ENCODE measurements around the gene CKMT2.
"Not testable (repeated sequence)": the region's sequence is repeated elsewhere in the genome, so short reads cannot be mapped to it uniquely, and the experiment has no call there.

CKMT2 gene

DNA sequence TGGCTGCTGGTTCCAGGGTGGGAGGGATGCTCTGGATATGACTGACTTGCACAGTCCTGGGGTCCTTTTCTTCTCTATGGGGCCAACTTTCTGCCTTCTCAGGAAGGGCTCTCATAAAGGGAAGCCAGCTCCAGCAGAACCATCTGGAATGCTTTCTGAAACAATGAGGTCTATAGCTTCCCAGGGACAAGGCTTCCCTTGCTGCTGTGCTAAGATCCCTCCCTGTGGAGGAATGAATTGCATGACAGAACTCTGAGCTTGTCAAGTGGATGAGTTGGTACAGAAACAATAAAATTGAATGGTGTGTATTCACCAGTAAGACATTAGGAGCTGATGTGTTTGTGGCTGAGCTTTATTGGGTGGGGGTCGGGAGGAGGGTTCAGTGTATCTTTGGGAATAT, 19.8 kb downstream of the CKMT2 start:
- H3K79me1 ChIP-seq (ENCODE audit: low read length) = peaks cover 7% of the 10 kb centered on the region
- H3K4me2 ChIP-seq (ENCODE audit: low read length) = no peak overlapping the region
- no peak overlapping the region for H4K5ac ChIP-seq (ENCODE audit: low read length)
- H4K8ac ChIP-seq (ENCODE audit: low read depth, low read length) = no peak overlapping the region
- no peak overlapping the region for H3K18ac ChIP-seq (ENCODE audit: low read length)
- H2BK5ac ChIP-seq (ENCODE audit: low read length) = no peak overlapping the region
- no peak overlapping the region for H2BK120ac ChIP-seq (ENCODE audit: low read depth, low read length)
- no peaks in the 10 kb centered on the region for H3K36me3 ChIP-seq (ENCODE audit: control insufficient read depth, insufficient read depth, low read length)
- H3K4ac ChIP-seq (ENCODE audit: low read depth, low read length) = no peak overlapping the region
- H2AK5ac ChIP-seq (ENCODE audit: low read length) = no peak overlapping the region
- H3K27ac ChIP-seq (ENCODE audit: low read depth, low read length) = no peak overlapping the region
- H3K79me2 ChIP-seq (ENCODE audit: control insufficient read depth, insufficient read depth, low read length) = peaks cover 3% of the 10 kb centered on the region
- no peak overlapping the region for H2BK15ac ChIP-seq (replicated peaks; ENCODE audit: low read depth)
- no peaks in the 10 kb centered on the region for H3K27me3 ChIP-seq (ENCODE audit: insufficient read depth, low read length, poor library complexity)
- no peak overlapping the region for H3K23ac ChIP-seq (ENCODE audit: low read length)
- H3K4me1 ChIP-seq (ENCODE audit: control insufficient read depth, low read depth, low read length) = no peaks in the 10 kb centered on the region
- no CpG with 5 or more reads among the region's 1 CpG for WGBS (ENCODE audit: extremely low coverage, insufficient coverage, low lambda C conversion rate)
- H3K4me3 ChIP-seq (ENCODE audit: low read length) = no peak overlapping the region
- no peak overlapping the region for H3K56ac ChIP-seq (ENCODE audit: low read length)
- DNase-seq = no peak
- no peak overlapping the region for H3K9ac ChIP-seq (ENCODE audit: low read length)

DNA sequence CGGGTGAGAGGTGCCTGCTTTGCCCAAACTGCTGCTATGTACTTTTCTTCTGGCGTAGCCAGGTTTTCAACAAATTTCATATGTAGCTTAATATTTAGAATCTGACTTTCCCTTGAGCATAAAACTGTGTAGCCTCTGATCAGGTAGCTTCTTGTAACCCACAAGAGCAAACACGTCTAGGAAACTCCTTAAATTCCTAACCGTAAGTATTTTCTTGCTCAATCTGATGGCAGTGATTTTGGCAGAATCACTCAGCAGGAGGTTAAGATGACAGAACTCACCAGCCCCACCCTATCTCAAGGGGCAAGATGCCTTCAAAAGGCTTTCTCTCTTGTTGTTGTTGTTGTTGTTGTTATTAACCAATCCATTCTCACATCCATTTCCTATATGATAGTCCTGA, 20.8 kb downstream of the CKMT2 start:
- Histone ChIP-seq H3K4me3 (ENCODE audit: low read length) (no peak overlapping the region), H2BK5ac (ENCODE audit: low read length) (no peak overlapping the region), H2BK15ac (replicated peaks; ENCODE audit: low read depth) (no peak overlapping the region), H3K23ac (ENCODE audit: low read length) (no peak overlapping the region), H4K5ac (ENCODE audit: low read length) (no peak overlapping the region), H3K56ac (ENCODE audit: low read length) (no peak overlapping the region), H3K4me1 (ENCODE audit: control insufficient read depth, low read depth, low read length) (no peaks in the 10 kb centered on the region), H2AK5ac (ENCODE audit: low read length) (no peak overlapping the region), H3K18ac (ENCODE audit: low read length) (no peak overlapping the region), H3K9ac (ENCODE audit: low read length) (no peak overlapping the region), H3K79me2 (ENCODE audit: control insufficient read depth, insufficient read depth, low read length) (peaks cover 3% of the 10 kb centered on the region), H3K4me2 (ENCODE audit: low read length) (no peak overlapping the region), H3K4ac (ENCODE audit: low read depth, low read length) (no peak overlapping the region), H3K27me3 (ENCODE audit: insufficient read depth, low read length, poor library complexity) (no peaks in the 10 kb centered on the region), H3K79me1 (ENCODE audit: low read length) (peaks cover 7% of the 10 kb centered on the region), H3K27ac (ENCODE audit: low read depth, low read length) (no peak overlapping the region), H4K8ac (ENCODE audit: low read depth, low read length) (no peak overlapping the region), H3K36me3 (ENCODE audit: control insufficient read depth, insufficient read depth, low read length) (no peaks in the 10 kb centered on the region), H2BK120ac (ENCODE audit: low read depth, low read length) (no peak overlapping the region)
- DNase-seq = no peak
- WGBS (ENCODE audit: extremely low coverage, insufficient coverage, low lambda C conversion rate) = no CpG with 5 or more reads among the region's 4 CpGs

DNA sequence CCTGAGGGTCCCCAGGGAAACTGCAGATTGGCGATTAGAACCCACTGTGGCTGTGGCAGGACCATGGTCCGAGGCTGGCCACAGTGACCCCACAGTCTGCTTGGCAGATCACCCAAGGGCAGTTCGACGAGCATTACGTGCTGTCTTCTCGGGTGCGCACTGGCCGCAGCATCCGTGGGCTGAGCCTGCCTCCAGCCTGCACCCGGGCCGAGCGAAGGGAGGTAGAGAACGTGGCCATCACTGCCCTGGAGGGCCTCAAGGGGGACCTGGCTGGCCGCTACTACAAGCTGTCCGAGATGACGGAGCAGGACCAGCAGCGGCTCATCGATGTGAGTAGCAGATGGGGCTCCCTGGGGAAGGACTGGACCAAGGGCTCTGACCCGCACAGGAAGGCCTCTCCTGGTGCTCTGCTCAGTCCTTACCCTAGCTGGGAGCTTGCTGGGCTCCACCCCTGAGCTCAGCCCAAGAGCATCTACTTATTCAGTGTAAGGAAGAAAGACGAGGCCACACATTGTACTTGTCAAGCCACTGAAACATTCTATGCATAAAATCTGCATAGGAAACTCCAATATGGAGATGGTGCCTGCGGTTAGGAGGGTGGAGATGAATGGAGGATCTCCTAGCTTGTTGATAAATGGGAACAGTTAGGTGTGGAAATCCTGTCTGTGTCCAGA, 21.9 kb downstream of the CKMT2 start:
- Histone ChIP-seq H2BK120ac (ENCODE audit: low read depth, low read length) (no peak overlapping the region), H4K5ac (ENCODE audit: low read length) (no peak overlapping the region), H3K27ac (ENCODE audit: low read depth, low read length) (no peak overlapping the region), H3K79me1 (ENCODE audit: low read length) (peaks cover 9% of the 10 kb centered on the region), H3K56ac (ENCODE audit: low read length) (no peak overlapping the region), H3K27me3 (ENCODE audit: insufficient read depth, low read length, poor library complexity) (no peaks in the 10 kb centered on the region), H3K18ac (ENCODE audit: low read length) (no peak overlapping the region), H4K8ac (ENCODE audit: low read depth, low read length) (no peak overlapping the region), H2BK15ac (replicated peaks; ENCODE audit: low read depth) (no peak overlapping the region), H3K9ac (ENCODE audit: low read length) (no peak overlapping the region), H3K23ac (ENCODE audit: low read length) (peak overlapping the region; percentile 9), H3K4me3 (ENCODE audit: low read length) (no peak overlapping the region), H3K4me1 (ENCODE audit: control insufficient read depth, low read depth, low read length) (no peaks in the 10 kb centered on the region), H3K79me2 (ENCODE audit: control insufficient read depth, insufficient read depth, low read length) (peaks cover 3% of the 10 kb centered on the region), H2BK5ac (ENCODE audit: low read length) (no peak overlapping the region), H3K4me2 (ENCODE audit: low read length) (no peak overlapping the region), H3K36me3 (ENCODE audit: control insufficient read depth, insufficient read depth, low read length) (no peaks in the 10 kb centered on the region), H3K4ac (ENCODE audit: low read depth, low read length) (no peak overlapping the region), H2AK5ac (ENCODE audit: low read length) (no peak overlapping the region)
- DNase-seq = no peak
- WGBS (ENCODE audit: extremely low coverage, insufficient coverage, low lambda C conversion rate) = no CpG with 5 or more reads among the region's 21 CpGs

DNA sequence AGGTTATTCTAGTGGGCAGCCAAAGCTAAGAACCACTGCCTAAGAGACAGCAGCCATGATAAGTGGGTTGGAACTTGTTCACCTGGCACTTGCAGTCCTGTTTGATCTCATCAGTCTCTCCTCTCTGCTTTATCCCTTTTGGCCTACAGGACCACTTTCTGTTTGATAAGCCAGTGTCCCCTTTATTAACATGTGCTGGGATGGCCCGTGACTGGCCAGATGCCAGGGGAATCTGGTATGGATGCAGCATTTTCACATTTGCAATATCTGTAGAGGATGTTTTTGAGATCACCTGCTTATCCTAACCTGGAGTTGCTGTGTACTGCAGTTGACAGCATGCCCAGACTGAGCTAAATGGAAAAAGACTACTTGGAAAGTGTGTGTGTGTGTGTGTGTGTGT, 23.6 kb downstream of the CKMT2 start:
- no peak for DNase-seq
- peaks cover 3% of the 10 kb centered on the region for H3K79me2 ChIP-seq (ENCODE audit: control insufficient read depth, insufficient read depth, low read length)
- no peak overlapping the region for H3K18ac ChIP-seq (ENCODE audit: low read length)
- no peak overlapping the region for H2BK15ac ChIP-seq (replicated peaks; ENCODE audit: low read depth)
- no peak overlapping the region for H4K5ac ChIP-seq (ENCODE audit: low read length)
- no peaks in the 10 kb centered on the region for H3K36me3 ChIP-seq (ENCODE audit: control insufficient read depth, insufficient read depth, low read length)
- H3K23ac ChIP-seq (ENCODE audit: low read length) = no peak overlapping the region
- WGBS (ENCODE audit: extremely low coverage, insufficient coverage, low lambda C conversion rate) = no CpG with 5 or more reads among the region's 1 CpG
- no peak overlapping the region for H2BK5ac ChIP-seq (ENCODE audit: low read length)
- peaks cover 9% of the 10 kb centered on the region for H3K79me1 ChIP-seq (ENCODE audit: low read length)
- no peak overlapping the region for H3K4ac ChIP-seq (ENCODE audit: low read depth, low read length)
- no peak overlapping the region for H4K8ac ChIP-seq (ENCODE audit: low read depth, low read length)
- no peaks in the 10 kb centered on the region for H3K27me3 ChIP-seq (ENCODE audit: insufficient read depth, low read length, poor library complexity)
- H3K4me1 ChIP-seq (ENCODE audit: control insufficient read depth, low read depth, low read length) = no peaks in the 10 kb centered on the region
- no peak overlapping the region for H2AK5ac ChIP-seq (ENCODE audit: low read length)
- no peak overlapping the region for H3K56ac ChIP-seq (ENCODE audit: low read length)
- H3K4me3 ChIP-seq (ENCODE audit: low read length) = no peak overlapping the region
- H3K9ac ChIP-seq (ENCODE audit: low read length) = no peak overlapping the region
- H3K4me2 ChIP-seq (ENCODE audit: low read length) = no peak overlapping the region
- no peak overlapping the region for H3K27ac ChIP-seq (ENCODE audit: low read depth, low read length)
- no peak overlapping the region for H2BK120ac ChIP-seq (ENCODE audit: low read depth, low read length)

DNA sequence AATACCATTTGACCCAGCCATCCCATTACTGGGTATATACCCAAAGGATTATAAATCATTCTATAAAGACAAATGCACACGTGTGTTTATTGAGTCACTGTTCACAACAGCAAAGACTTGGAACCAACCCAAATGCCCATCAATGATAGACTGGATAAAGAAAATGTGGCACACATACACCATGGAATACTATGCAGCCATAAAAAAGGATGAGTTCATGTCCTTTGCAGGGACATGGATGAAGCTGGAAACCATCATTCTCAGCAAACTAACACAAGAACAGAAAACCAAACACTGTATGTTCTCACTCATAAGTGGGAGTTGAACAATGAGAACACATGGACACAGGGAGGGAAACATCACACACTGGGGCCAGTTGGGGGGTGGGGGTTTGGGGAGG, 29.7 kb downstream of the CKMT2 start:
- not testable (repeated sequence) for H3K9ac ChIP-seq (ENCODE audit: low read length); H3K18ac ChIP-seq (ENCODE audit: low read length); H2BK5ac ChIP-seq (ENCODE audit: low read length); H3K23ac ChIP-seq (ENCODE audit: low read length); H3K27me3 ChIP-seq (ENCODE audit: insufficient read depth, low read length, poor library complexity); H3K36me3 ChIP-seq (ENCODE audit: control insufficient read depth, insufficient read depth, low read length); H3K27ac ChIP-seq (ENCODE audit: low read depth, low read length); H3K4me2 ChIP-seq (ENCODE audit: low read length); H4K8ac ChIP-seq (ENCODE audit: low read depth, low read length); H2BK15ac ChIP-seq (replicated peaks; ENCODE audit: low read depth); H3K4ac ChIP-seq (ENCODE audit: low read depth, low read length); H3K56ac ChIP-seq (ENCODE audit: low read length); H3K4me1 ChIP-seq (ENCODE audit: control insufficient read depth, low read depth, low read length); DNase-seq; H3K79me1 ChIP-seq (ENCODE audit: low read length); H2AK5ac ChIP-seq (ENCODE audit: low read length); H3K79me2 ChIP-seq (ENCODE audit: control insufficient read depth, insufficient read depth, low read length); H3K4me3 ChIP-seq (ENCODE audit: low read length); H4K5ac ChIP-seq (ENCODE audit: low read length); H2BK120ac ChIP-seq (ENCODE audit: low read depth, low read length)
- WGBS (ENCODE audit: extremely low coverage, insufficient coverage, low lambda C conversion rate) = no CpG with 5 or more reads among the region's 1 CpG

DNA sequence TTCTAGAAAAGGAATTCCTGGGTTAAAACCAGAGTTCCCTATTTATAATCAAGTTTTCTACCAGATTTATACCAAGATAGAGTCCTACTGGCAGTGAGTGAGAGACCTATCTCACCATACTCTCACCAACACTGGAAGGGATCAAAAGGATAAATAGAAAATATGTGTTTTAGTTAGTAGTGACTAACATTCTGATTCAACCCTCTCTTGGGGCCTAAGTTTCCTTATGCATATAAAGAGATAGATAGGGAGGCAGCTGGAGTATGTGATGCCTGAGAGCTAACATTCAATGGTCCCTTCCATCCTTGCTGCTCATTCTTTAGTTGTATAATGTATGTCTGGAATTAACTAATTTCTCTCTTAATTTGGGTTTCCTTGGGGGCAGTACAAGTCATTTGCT, 32.0 kb downstream of the CKMT2 start:
- H3K23ac ChIP-seq (ENCODE audit: low read length) = no peak overlapping the region
- H3K27me3 ChIP-seq (ENCODE audit: insufficient read depth, low read length, poor library complexity) = no peaks in the 10 kb centered on the region
- H2AK5ac ChIP-seq (ENCODE audit: low read length) = no peak overlapping the region
- no peak overlapping the region for H3K9ac ChIP-seq (ENCODE audit: low read length)
- no peak overlapping the region for H2BK120ac ChIP-seq (ENCODE audit: low read depth, low read length)
- no peak overlapping the region for H4K5ac ChIP-seq (ENCODE audit: low read length)
- no peak overlapping the region for H4K8ac ChIP-seq (ENCODE audit: low read depth, low read length)
- peaks cover 2% of the 10 kb centered on the region for H3K79me1 ChIP-seq (ENCODE audit: low read length)
- peaks cover 6% of the 10 kb centered on the region for H3K79me2 ChIP-seq (ENCODE audit: control insufficient read depth, insufficient read depth, low read length)
- H3K4me3 ChIP-seq (ENCODE audit: low read length) = no peak overlapping the region
- no peaks in the 10 kb centered on the region for H3K36me3 ChIP-seq (ENCODE audit: control insufficient read depth, insufficient read depth, low read length)
- H3K56ac ChIP-seq (ENCODE audit: low read length) = no peak overlapping the region
- H3K4ac ChIP-seq (ENCODE audit: low read depth, low read length) = no peak overlapping the region
- H3K4me2 ChIP-seq (ENCODE audit: low read length) = no peak overlapping the region
- H3K27ac ChIP-seq (ENCODE audit: low read depth, low read length) = no peak overlapping the region
- DNase-seq = no peak
- H2BK5ac ChIP-seq (ENCODE audit: low read length) = no peak overlapping the region
- H3K4me1 ChIP-seq (ENCODE audit: control insufficient read depth, low read depth, low read length) = peaks cover 2% of the 10 kb centered on the region
- H3K18ac ChIP-seq (ENCODE audit: low read length) = no peak overlapping the region
- H2BK15ac ChIP-seq (replicated peaks; ENCODE audit: low read depth) = no peak overlapping the region
